Keratinocyte (primary cell): ENCODE data around the gene SNX8. TPM values are rescaled to one million over a fixed set of nuclear protein-coding genes. Genes with fewer than 3 reads are reported as not detected.

Experiments
- DNase-seq: peaks from one replicate; pipeline ENCODE4 v3.0.0-alpha.2; 2011; ENCODE audit warnings: low read depth, missing footprints, low spot score
- FAIRE-seq: peaks from 2 replicates; lab custom pipeline; 2011; peaks lifted over from hg19 to GRCh38; lab: Jason Lieb, UNC
- H2AFZ ChIP-seq: 2 replicates; pipeline ENCODE4 v1.6.0; 2012; ENCODE audit warnings: low read length, control low read depth, inconsistent platforms; ENCODE audit not compliant: control insufficient read depth
- H3K27ac ChIP-seq: 2 replicates; pipeline ENCODE4 v1.5.1; 2011; ENCODE audit warnings: low read length; ENCODE audit not compliant: control insufficient read depth, insufficient read depth
- H3K27me3 ChIP-seq: 3 replicates; pipeline ENCODE4 v1.6.0; 2011; ENCODE audit warnings: low read length; ENCODE audit not compliant: control insufficient read depth, insufficient read depth; ENCODE audit errors: extremely low read depth
- H3K36me3 ChIP-seq, 2 experiments: 2 replicates in 1 of 2; 3 replicates in 1 of 2; pipeline ENCODE4 v1.5.1; 2011; ENCODE audit warnings: low read length in 2 of 2, mild to moderate bottlenecking in 1 of 2; ENCODE audit not compliant: control insufficient read depth in 2 of 2, insufficient read depth in 2 of 2; ENCODE audit errors: extremely low read depth in 1 of 2
- H3K4me1 ChIP-seq: 3 replicates; pipeline ENCODE4 v1.5.1; 2011; ENCODE audit warnings: low read length; ENCODE audit not compliant: control insufficient read depth, insufficient read depth; ENCODE audit errors: extremely low read depth
- H3K4me2 ChIP-seq: 3 replicates; pipeline ENCODE4 v1.6.0; 2011; ENCODE audit warnings: low read depth, low read length; ENCODE audit not compliant: control insufficient read depth, insufficient read depth; ENCODE audit errors: extremely low read depth
- H3K4me3 ChIP-seq, 3 experiments: fragments of 200-600 bp in 1 of 3; sonication (generic) in 1 of 3; 2 replicates in 2 of 3; 3 replicates in 1 of 3; pipeline ENCODE4 v1.5.1; 2011 to 2016; ENCODE audit warnings: low read length in 3 of 3, mild to moderate bottlenecking in 3 of 3, control low read depth in 2 of 3, inconsistent platforms in 1 of 3, low read depth in 1 of 3, mixed read lengths in 1 of 3, mixed run types in 1 of 3, moderate library complexity in 1 of 3; ENCODE audit not compliant: control insufficient read depth in 2 of 3, insufficient read depth in 2 of 3; ENCODE audit errors: extremely low read depth in 1 of 3
- H3K79me2 ChIP-seq: 2 replicates; pipeline ENCODE4 v1.6.0; 2012; ENCODE audit warnings: low read length; ENCODE audit not compliant: control insufficient read depth, insufficient read depth
- H3K9ac ChIP-seq: 3 replicates; pipeline ENCODE4 v1.6.0; 2011; ENCODE audit warnings: low read length; ENCODE audit not compliant: control insufficient read depth, insufficient read depth; ENCODE audit errors: extremely low read depth
- H3K9me1 ChIP-seq: 3 replicates; pipeline ENCODE4 v1.6.0; 2011; ENCODE audit warnings: low read length; ENCODE audit not compliant: control insufficient read depth, insufficient read depth; ENCODE audit errors: extremely low read depth
- H3K9me3 ChIP-seq: 2 replicates; pipeline ENCODE4 v1.5.1; 2012; ENCODE audit warnings: low read depth, low read length; ENCODE audit not compliant: control insufficient read depth
- H4K20me1 ChIP-seq: 3 replicates; pipeline ENCODE4 v1.6.0; 2011; ENCODE audit warnings: low read length; ENCODE audit not compliant: control insufficient read depth, insufficient read depth; ENCODE audit errors: extremely low read depth
- CTCF ChIP-seq, 3 experiments: IDR thresholded peaks in 1 of 3; conservative IDR thresholded peaks in 1 of 3; optimal IDR thresholded peaks in 1 of 3; 2 replicates in 2 of 3; 3 replicates in 1 of 3; pipeline versions ENCODE3 to v1.5.1; 2011; ENCODE audit warnings: low read length in 3 of 3, mild to moderate bottlenecking in 3 of 3, moderate library complexity in 2 of 3, control low read depth in 1 of 3, inconsistent platforms in 1 of 3; ENCODE audit not compliant: insufficient read depth in 2 of 3; ENCODE audit errors: extremely low read depth in 1 of 3
- EZH2 ChIP-seq: IDR thresholded peaks from one replicate; pipeline ENCODE4 v1.6.1; 2012; ENCODE audit warnings: inconsistent platforms, mild to moderate bottlenecking, low read length, moderate library complexity
- dilution Hi-C: fragments of 300-500 bp; cut with MboI; formaldehyde crosslinking; loops from one replicate; pipeline ENCODE4 v1.7.0; 2020; ENCODE audit warnings: low sequenced_read_pairs; ENCODE audit not compliant: extremely low pct_ligation_motif_present
- polyA plus RNA-seq, 5 experiments: library from polyadenylated mRNA; depleted of rRNA in 3 of 5; stranded (reverse) in 3 of 5; stranded (forward) in 1 of 5; unstranded in 1 of 5; fragments of >200 nt; gene quantifications; 1 replicate in 1 of 5; 2 replicates in 3 of 5; 3 replicates in 1 of 5; pipeline versions ENCODE4 v1.2.1 to v1.2.3, GENCODE V29; 2011 to 2012; ENCODE audit warnings: missing spikeins in 2 of 5, low read depth in 1 of 5, low replicate concordance in 1 of 5

Gene SNX8
- polyA plus RNA-seq, 1 donor (not counting 4 experiments of a cell fraction or from before 2014, with no cell fraction given), result 24.2 TPM

GRCh38 chr7:2218444-2218785 is 95.8 kb downstream of the SNX8 start:
- Histone ChIP-seq H3K9me1 (no peaks in the 10 kb centered on the region), H3K4me1 (no peaks in the 10 kb centered on the region), H3K27ac (no peak overlapping the region), H3K36me3 (peaks cover 29 to 44% of the 10 kb centered on the region in 2 experiments), H3K27me3 (no peaks in the 10 kb centered on the region), H3K4me2 (no peak overlapping the region), H3K79me2 (peaks cover 26% of the 10 kb centered on the region), H3K9ac (no peak overlapping the region), H3K9me3 (no peaks in the 10 kb centered on the region), H4K20me1 (no peaks in the 10 kb centered on the region), H2AFZ (no peak overlapping the region), H3K4me3 (no peak overlapping the region)
- FAIRE-seq (no peak), DNase-seq (no peak)
- dilution Hi-C loops, result no loop called here
- TF ChIP-seq EZH2 (no peak), CTCF (optimal IDR thresholded peaks at IDR 0.05 in 1 of 3, IDR thresholded peaks at IDR 0.05 in 1 of 3, conservative IDR thresholded peaks at IDR 0.05 in 1 of 3; ENCODE audit: extremely low read depth in 1 of 3, insufficient read depth in 2 of 3, low read length in 3 of 3) (no peak)

GRCh38 chr7:2217716-2218443 is 96.4 kb downstream of the SNX8 start:
- dilution Hi-C loops, result no loop called here
- Histone ChIP-seq H3K79me2 (peaks cover 21% of the 10 kb centered on the region), H2AFZ (no peak overlapping the region), H3K36me3 (peaks cover 33 to 46% of the 10 kb centered on the region in 2 experiments), H3K4me1 (no peaks in the 10 kb centered on the region), H3K9me3 (no peaks in the 10 kb centered on the region), H3K27me3 (no peaks in the 10 kb centered on the region), H3K27ac (no peak overlapping the region), H4K20me1 (no peaks in the 10 kb centered on the region), H3K4me3 (no peak overlapping the region), H3K9ac (no peak overlapping the region), H3K9me1 (no peaks in the 10 kb centered on the region), H3K4me2 (no peak overlapping the region)
- FAIRE-seq (no peak), DNase-seq (no peak)
- no peak for TF ChIP-seq EZH2
- no peak for TF ChIP-seq CTCF (optimal IDR thresholded peaks at IDR 0.05 in 1 of 3, IDR thresholded peaks at IDR 0.05 in 1 of 3, conservative IDR thresholded peaks at IDR 0.05 in 1 of 3; ENCODE audit: extremely low read depth in 1 of 3, insufficient read depth in 2 of 3, low read length in 3 of 3)
